ENCODE results near the gene SCUBE2. TPM values are rescaled to one million over a fixed set of nuclear protein-coding genes. Genes with fewer than 3 reads are reported as not detected.
A peak's percentile ranks its signal among the peaks of the same experiment; 100 is the strongest.

The SCUBE2 gene
- total RNA-seq, 1 experiment from 2014 or later: 3.1 TPM

GRCh38 chr11:9137293-9138132, 46.1 kb upstream of the SCUBE2 start:
- Mint-ChIP-seq H3K4me1 (ENCODE audit: low read depth, unreplicated experiment) (no peaks in the 10 kb centered on the region), H3K9me3 (ENCODE audit: unreplicated experiment) (no peaks in the 10 kb centered on the region), H3K4me3 (ENCODE audit: unreplicated experiment) (no peak overlapping the region), H3K27me3 (ENCODE audit: insufficient read depth, unreplicated experiment) (no peaks in the 10 kb centered on the region), H3K36me3 (ENCODE audit: insufficient read depth, unreplicated experiment) (peaks cover 37% of the 10 kb centered on the region), H3K27ac (ENCODE audit: unreplicated experiment) (peak overlapping the region; percentile 62)
- TF ChIP-seq CTCF (IDR thresholded peaks at IDR 0.05; ENCODE audit: insufficient read depth in 1 of 2, low read depth in 1 of 2, low read length in 1 of 2, severe bottlenecking in 1 of 2, unreplicated experiment in 1 of 2): peak; percentile 95 to 99
- BruUV-seq (replicated peaks): no TSS peak
- POLR2A ChIA-PET: interaction anchor here (0.6 to 1.0 kb wide), 2 partner anchors 165 to 173 kb away, joined by 3 read pairs; no protein-coding TSS in a partner anchor
- no peaks in the 10 kb centered on the region for H3K4me1 ChIP-seq
- H3K36me3 ChIP-seq (ENCODE audit: control insufficient read depth, insufficient read depth, low read length): peaks cover 2% of the 10 kb centered on the region; the same call in 1 of the 2 replicates
- CTCF ChIA-PET: interaction anchor here (0.6 to 2.0 kb wide), 29 partner anchors 9 to 436 kb away, joined by 3 to 110 read pairs (median 5); partner anchors contain the start of genes NRIP3, TMEM9B and WEE1
- H3K27me3 ChIP-seq (replicated peaks; ENCODE audit: control insufficient read depth, insufficient read depth, low read length): no peaks in the 10 kb centered on the region
- H3K4me3 ChIP-seq (ENCODE audit: low read depth, low read length): no peak overlapping the region
- intact Hi-C loops (cut with micrococcal nuclease; ENCODE audit: unreplicated experiment): loop anchor here (1.0 to 5.0 kb wide), 4 partner anchors 80 to 223 kb away; no protein-coding TSS in a partner anchor
- no peaks in the 10 kb centered on the region for H3K9me3 ChIP-seq
- DNase-seq: peak; percentile 77 to 85

GRCh38 chr11:9136741-9137140, 45.3 kb upstream of the SCUBE2 start:
- Mint-ChIP-seq H3K9me3 (ENCODE audit: unreplicated experiment) (no peaks in the 10 kb centered on the region), H3K27ac (ENCODE audit: unreplicated experiment) (no peak overlapping the region), H3K4me3 (ENCODE audit: unreplicated experiment) (no peak overlapping the region), H3K36me3 (ENCODE audit: insufficient read depth, unreplicated experiment) (peaks cover 37% of the 10 kb centered on the region), H3K27me3 (ENCODE audit: insufficient read depth, unreplicated experiment) (no peaks in the 10 kb centered on the region), H3K4me1 (ENCODE audit: low read depth, unreplicated experiment) (no peaks in the 10 kb centered on the region)
- Histone ChIP-seq H3K9me3 (no peaks in the 10 kb centered on the region), H3K27me3 (replicated peaks; ENCODE audit: control insufficient read depth, insufficient read depth, low read length) (no peaks in the 10 kb centered on the region), H3K4me1 (no peaks in the 10 kb centered on the region), H3K36me3 (ENCODE audit: control insufficient read depth, insufficient read depth, low read length) (peaks cover 2% of the 10 kb centered on the region; the same call in 1 of the 2 replicates), H3K4me3 (ENCODE audit: low read depth, low read length) (no peak overlapping the region)
- ChIA-PET POLR2A (no interaction called here), CTCF (interaction anchor here (1.4 to 2.0 kb wide), 4 partner anchors 33 to 222 kb away, joined by 6 to 110 read pairs (median 16); no protein-coding TSS in a partner anchor)
- intact Hi-C loops (cut with micrococcal nuclease; ENCODE audit: unreplicated experiment): loop anchor here (1.0 to 5.0 kb wide), 4 partner anchors 79 to 222 kb away; no protein-coding TSS in a partner anchor
- no peak for DNase-seq
- TF ChIP-seq CTCF (IDR thresholded peaks at IDR 0.05; ENCODE audit: insufficient read depth in 1 of 2, low read depth in 1 of 2, low read length in 1 of 2, severe bottlenecking in 1 of 2, unreplicated experiment in 1 of 2): no peak
- BruUV-seq (replicated peaks): no TSS peak

- H3K4me3 Mint-ChIP-seq (ENCODE audit: unreplicated experiment): no peak overlapping the region
- intact Hi-C loops (cut with micrococcal nuclease; ENCODE audit: unreplicated experiment): no loop called here
- TF ChIP-seq CTCF (IDR thresholded peaks at IDR 0.05; ENCODE audit: insufficient read depth in 1 of 2, low read depth in 1 of 2, low read length in 1 of 2, severe bottlenecking in 1 of 2, unreplicated experiment in 1 of 2): no peak
- H3K9me3 Mint-ChIP-seq (ENCODE audit: unreplicated experiment): no peaks in the 10 kb centered on the region
- Histone ChIP-seq H3K4me1 (no peaks in the 10 kb centered on the region), H3K27me3 (replicated peaks; ENCODE audit: control insufficient read depth, insufficient read depth, low read length) (no peaks in the 10 kb centered on the region), H3K36me3 (ENCODE audit: control insufficient read depth, insufficient read depth, low read length) (no peaks in the 10 kb centered on the region), H3K4me3 (ENCODE audit: low read depth, low read length) (no peak overlapping the region), H3K9me3 (no peaks in the 10 kb centered on the region)
- peaks cover 31% of the 10 kb centered on the region for H3K36me3 Mint-ChIP-seq (ENCODE audit: insufficient read depth, unreplicated experiment)
- POLR2A ChIA-PET: no interaction called here
- CTCF ChIA-PET: interaction anchor here (1.7 kb wide), 1 partner anchor 118 kb away, joined by 3 read pairs; no protein-coding TSS in a partner anchor
- no peak overlapping the region for H3K27ac Mint-ChIP-seq (ENCODE audit: unreplicated experiment)
- H3K27me3 Mint-ChIP-seq (ENCODE audit: insufficient read depth, unreplicated experiment): no peaks in the 10 kb centered on the region
- DNase-seq: no peak
- no TSS peak for BruUV-seq (replicated peaks)
- H3K4me1 Mint-ChIP-seq (ENCODE audit: low read depth, unreplicated experiment): no peaks in the 10 kb centered on the region
These were observed 42.6 kb upstream of the SCUBE2 start for GRCh38 chr11:9133956-9134355.

Measured in Caco-2 (cell line).